A549 (cell line): ENCODE measurements around the gene NDUFB7.

Source experiments
- CTCF ChIP-seq: fragments of >200 bp; sonication (Bioruptor Twin); formaldehyde crosslinking; IDR thresholded peaks from 3 replicates; pipeline ENCODE4 v1.5.1; 2016
- EP300 ChIP-seq, 2 experiments: fragments of >200 bp; sonication (Bioruptor Twin); formaldehyde crosslinking; IDR thresholded peaks; 2 replicates in 1 of 2; 3 replicates in 1 of 2; pipeline ENCODE4 v1.6.1; 2016 to 2017
- MAZ ChIP-seq: fragments of 150-350 bp; IDR thresholded peaks from 2 replicates; pipeline ENCODE4 v1.6.1; 2014; ENCODE audit warnings: antibody characterized with exemption, low read depth, low read length, borderline replicate concordance
- MYC ChIP-seq: IDR thresholded peaks from 2 replicates; pipeline ENCODE4 v1.6.1; 2012; ENCODE audit warnings: mild to moderate bottlenecking, inconsistent platforms, low read length, improper control_type of control experiment, borderline replicate concordance
- POLR2A ChIP-seq: IDR thresholded peaks from 2 replicates; pipeline ENCODE4 v1.6.1; 2012; ENCODE audit warnings: mild to moderate bottlenecking, low read length
- TF ChIP-seq, protein P1 (sequence below): fragments of 200-600 bp; sonication (generic); IDR thresholded peaks from 2 replicates; pipeline ENCODE4 v1.6.1; 2016; ENCODE audit warnings: antibody characterized with exemption, mild to moderate bottlenecking, moderate library complexity

- TF ChIP-seq POLR2A (no peak), CTCF (no peak), MYC (no peak), EP300 (IDR thresholded peaks at IDR 0.05) (no peak), MAZ (no peak)
- TF ChIP-seq, protein P1, sequence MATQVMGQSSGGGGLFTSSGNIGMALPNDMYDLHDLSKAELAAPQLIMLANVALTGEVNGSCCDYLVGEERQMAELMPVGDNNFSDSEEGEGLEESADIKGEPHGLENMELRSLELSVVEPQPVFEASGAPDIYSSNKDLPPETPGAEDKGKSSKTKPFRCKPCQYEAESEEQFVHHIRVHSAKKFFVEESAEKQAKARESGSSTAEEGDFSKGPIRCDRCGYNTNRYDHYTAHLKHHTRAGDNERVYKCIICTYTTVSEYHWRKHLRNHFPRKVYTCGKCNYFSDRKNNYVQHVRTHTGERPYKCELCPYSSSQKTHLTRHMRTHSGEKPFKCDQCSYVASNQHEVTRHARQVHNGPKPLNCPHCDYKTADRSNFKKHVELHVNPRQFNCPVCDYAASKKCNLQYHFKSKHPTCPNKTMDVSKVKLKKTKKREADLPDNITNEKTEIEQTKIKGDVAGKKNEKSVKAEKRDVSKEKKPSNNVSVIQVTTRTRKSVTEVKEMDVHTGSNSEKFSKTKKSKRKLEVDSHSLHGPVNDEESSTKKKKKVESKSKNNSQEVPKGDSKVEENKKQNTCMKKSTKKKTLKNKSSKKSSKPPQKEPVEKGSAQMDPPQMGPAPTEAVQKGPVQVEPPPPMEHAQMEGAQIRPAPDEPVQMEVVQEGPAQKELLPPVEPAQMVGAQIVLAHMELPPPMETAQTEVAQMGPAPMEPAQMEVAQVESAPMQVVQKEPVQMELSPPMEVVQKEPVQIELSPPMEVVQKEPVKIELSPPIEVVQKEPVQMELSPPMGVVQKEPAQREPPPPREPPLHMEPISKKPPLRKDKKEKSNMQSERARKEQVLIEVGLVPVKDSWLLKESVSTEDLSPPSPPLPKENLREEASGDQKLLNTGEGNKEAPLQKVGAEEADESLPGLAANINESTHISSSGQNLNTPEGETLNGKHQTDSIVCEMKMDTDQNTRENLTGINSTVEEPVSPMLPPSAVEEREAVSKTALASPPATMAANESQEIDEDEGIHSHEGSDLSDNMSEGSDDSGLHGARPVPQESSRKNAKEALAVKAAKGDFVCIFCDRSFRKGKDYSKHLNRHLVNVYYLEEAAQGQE: no peak
Measured at GRCh38 chr19:14619404-14619803, 47.5 kb upstream of the NDUFB7 start.
